HCT116 (cell line): ENCODE data around the gene SLC35G6.

Source experiments
- EGR1 ChIP-seq: IDR thresholded peaks from 2 replicates; pipeline ENCODE4 v1.6.1; 2012; ENCODE audit warnings: low read depth
- POLR2A ChIP-seq: IDR thresholded peaks from 2 replicates; pipeline ENCODE4 v1.7.0; 2011; ENCODE audit warnings: borderline replicate concordance; ENCODE audit not compliant: insufficient read depth, insufficient read length; ENCODE audit errors: extremely low read depth
- TCF7L2 ChIP-seq: IDR thresholded peaks from 2 replicates; pipeline ENCODE4 v1.7.0; 2011; ENCODE audit warnings: borderline replicate concordance, inconsistent platforms; ENCODE audit not compliant: insufficient read depth, insufficient read length; ENCODE audit errors: extremely low read depth
- TF ChIP-seq, protein P1 (sequence below), 3 experiments: fragments of 200-600 bp in 1 of 3; sonication (generic) in 1 of 3; IDR thresholded peaks in 2 of 3; conservative IDR thresholded peaks in 1 of 3; 2 replicates each; pipeline ENCODE4 v1.5.1; 2012 to 2017; ENCODE audit warnings: low read depth in 2 of 3, low read length in 2 of 3, antibody characterized with exemption in 1 of 3, borderline replicate concordance in 1 of 3, control low read depth in 1 of 3, mild to moderate bottlenecking in 1 of 3, mixed read lengths in 1 of 3, mixed run types in 1 of 3, moderate library complexity in 1 of 3; ENCODE audit not compliant: insufficient read depth in 1 of 3

DNA sequence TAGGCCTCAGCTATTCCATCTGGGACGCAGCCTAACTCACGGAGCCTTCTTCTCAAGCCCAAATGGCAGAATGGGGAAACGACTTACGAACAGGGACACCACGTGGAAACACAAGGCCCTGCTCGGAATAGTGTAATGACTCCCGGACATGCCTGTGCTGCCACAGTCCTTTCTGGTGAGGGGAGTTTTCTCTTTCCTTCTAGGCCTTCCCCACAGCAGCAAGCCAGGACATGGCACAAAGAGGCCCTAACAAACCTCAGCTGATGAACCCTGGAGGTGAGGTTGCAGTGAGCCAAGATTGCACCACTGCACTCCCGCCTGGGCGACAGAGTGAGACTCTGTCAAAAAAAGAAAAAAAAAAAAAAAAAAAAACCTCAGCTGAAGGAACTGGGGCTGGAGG, 17.2 kb upstream of the SLC35G6 start:
- no peak for TF ChIP-seq TCF7L2
- TF ChIP-seq, protein P1, sequence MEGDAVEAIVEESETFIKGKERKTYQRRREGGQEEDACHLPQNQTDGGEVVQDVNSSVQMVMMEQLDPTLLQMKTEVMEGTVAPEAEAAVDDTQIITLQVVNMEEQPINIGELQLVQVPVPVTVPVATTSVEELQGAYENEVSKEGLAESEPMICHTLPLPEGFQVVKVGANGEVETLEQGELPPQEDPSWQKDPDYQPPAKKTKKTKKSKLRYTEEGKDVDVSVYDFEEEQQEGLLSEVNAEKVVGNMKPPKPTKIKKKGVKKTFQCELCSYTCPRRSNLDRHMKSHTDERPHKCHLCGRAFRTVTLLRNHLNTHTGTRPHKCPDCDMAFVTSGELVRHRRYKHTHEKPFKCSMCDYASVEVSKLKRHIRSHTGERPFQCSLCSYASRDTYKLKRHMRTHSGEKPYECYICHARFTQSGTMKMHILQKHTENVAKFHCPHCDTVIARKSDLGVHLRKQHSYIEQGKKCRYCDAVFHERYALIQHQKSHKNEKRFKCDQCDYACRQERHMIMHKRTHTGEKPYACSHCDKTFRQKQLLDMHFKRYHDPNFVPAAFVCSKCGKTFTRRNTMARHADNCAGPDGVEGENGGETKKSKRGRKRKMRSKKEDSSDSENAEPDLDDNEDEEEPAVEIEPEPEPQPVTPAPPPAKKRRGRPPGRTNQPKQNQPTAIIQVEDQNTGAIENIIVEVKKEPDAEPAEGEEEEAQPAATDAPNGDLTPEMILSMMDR (IDR thresholded peaks at IDR 0.05 in 2 of 3, conservative IDR thresholded peaks at IDR 0.05 in 1 of 3; ENCODE audit: borderline replicate concordance in 1 of 3, insufficient read depth in 1 of 3, low read depth in 2 of 3, low read length in 2 of 3): no peak
- no peak for TF ChIP-seq EGR1
- no peak for TF ChIP-seq POLR2A
